Activated CD4-positive, alpha-beta T cell treated with anti-CD3 and anti-CD28 coated beads, Interleukin-2, amount 50 U/mL, for 48 hours (primary cell): ENCODE data around the gene SPINK4.

Source experiments
- DNase-seq, 2 experiments: peaks; one replicate each; pipeline ENCODE4 v3.0.0-alpha.2; 2020

The SPINK4 gene

GRCh38 chr9:33229359-33230114 lies 10.4 kb upstream of the SPINK4 start:
- no peak for DNase-seq

GRCh38 chr9:33230756-33231622 lies 9.0 kb upstream of the SPINK4 start:
- DNase-seq: no peak

- DNase-seq: no peak
Observed at GRCh38 chr9:33231623-33231942, 8.4 kb upstream of the SPINK4 start.

GRCh38 chr9:33232815-33233214 lies 7.2 kb upstream of the SPINK4 start:
- no peak for DNase-seq

- DNase-seq: no peak
Observed at GRCh38 chr9:33233626-33234342, 6.2 kb upstream of the SPINK4 start.

GRCh38 chr9:33234511-33235467 lies 5.2 kb upstream of the SPINK4 start:
- DNase-seq: no peak

GRCh38 chr9:33236571-33236970 lies 3.4 kb upstream of the SPINK4 start:
- DNase-seq: no peak

- DNase-seq: no peak
Observed at GRCh38 chr9:33241298-33241697, 1.3 kb downstream of the SPINK4 start.

- no peak for DNase-seq
Observed at GRCh38 chr9:33242609-33243134, 2.7 kb downstream of the SPINK4 start.

- no peak for DNase-seq
Observed at GRCh38 chr9:33244137-33244784, 4.3 kb downstream of the SPINK4 start.

- no peak for DNase-seq
Observed at GRCh38 chr9:33245341-33245740, 5.4 kb downstream of the SPINK4 start.

GRCh38 chr9:33246269-33246860 lies 6.4 kb downstream of the SPINK4 start:
- DNase-seq: no peak

GRCh38 chr9:33248606-33249005 lies 8.6 kb downstream of the SPINK4 start:
- no peak for DNase-seq

GRCh38 chr9:33249087-33249658 lies 9.2 kb downstream of the SPINK4 start:
- no peak for DNase-seq

GRCh38 chr9:33249983-33250382 lies 10.0 kb downstream of the SPINK4 start:
- no peak for DNase-seq

GRCh38 chr9:33250458-33250995 lies 10.6 kb downstream of the SPINK4 start:
- no peak for DNase-seq

GRCh38 chr9:33254211-33254610 lies 14.2 kb downstream of the SPINK4 start:
- DNase-seq: no peak

GRCh38 chr9:33255014-33255413 lies 15.0 kb downstream of the SPINK4 start:
- DNase-seq: no peak

GRCh38 chr9:33255471-33255870 lies 15.5 kb downstream of the SPINK4 start:
- DNase-seq: no peak

- no peak for DNase-seq
Observed at GRCh38 chr9:33256236-33256635, 16.3 kb downstream of the SPINK4 start.

GRCh38 chr9:33257276-33257675 lies 17.3 kb downstream of the SPINK4 start:
- DNase-seq: no peak
